GM13977 (cell line): ENCODE data around the gene HTT.

Experiments used
- DNase-seq: peaks from one replicate; pipeline ENCODE4 v3.0.0; 2012; ENCODE audit warnings: low spot score
- CTCF ChIP-seq: IDR thresholded peaks from 2 replicates; pipeline ENCODE4 v1.5.1; 2012; ENCODE audit warnings: mild to moderate bottlenecking, control low read depth; ENCODE audit not compliant: insufficient read depth; ENCODE audit errors: extremely low read depth, missing control alignments
- in situ Hi-C: fragments of 300-500 bp; cut with MboI; formaldehyde crosslinking; loops from one replicate; pipeline ENCODE4 v1.12.0; 2022; ENCODE audit warnings: low sequenced_read_pairs, low pct_unique_long_range_greater_than_20kb, mixed read lengths, inconsistent platforms; ENCODE audit not compliant: unreplicated experiment

The HTT gene

GRCh38 chr4:3252480-3252828, 178.0 kb downstream of the HTT start:
- no peak for TF ChIP-seq CTCF
- in situ Hi-C loops: no loop called here

DNA sequence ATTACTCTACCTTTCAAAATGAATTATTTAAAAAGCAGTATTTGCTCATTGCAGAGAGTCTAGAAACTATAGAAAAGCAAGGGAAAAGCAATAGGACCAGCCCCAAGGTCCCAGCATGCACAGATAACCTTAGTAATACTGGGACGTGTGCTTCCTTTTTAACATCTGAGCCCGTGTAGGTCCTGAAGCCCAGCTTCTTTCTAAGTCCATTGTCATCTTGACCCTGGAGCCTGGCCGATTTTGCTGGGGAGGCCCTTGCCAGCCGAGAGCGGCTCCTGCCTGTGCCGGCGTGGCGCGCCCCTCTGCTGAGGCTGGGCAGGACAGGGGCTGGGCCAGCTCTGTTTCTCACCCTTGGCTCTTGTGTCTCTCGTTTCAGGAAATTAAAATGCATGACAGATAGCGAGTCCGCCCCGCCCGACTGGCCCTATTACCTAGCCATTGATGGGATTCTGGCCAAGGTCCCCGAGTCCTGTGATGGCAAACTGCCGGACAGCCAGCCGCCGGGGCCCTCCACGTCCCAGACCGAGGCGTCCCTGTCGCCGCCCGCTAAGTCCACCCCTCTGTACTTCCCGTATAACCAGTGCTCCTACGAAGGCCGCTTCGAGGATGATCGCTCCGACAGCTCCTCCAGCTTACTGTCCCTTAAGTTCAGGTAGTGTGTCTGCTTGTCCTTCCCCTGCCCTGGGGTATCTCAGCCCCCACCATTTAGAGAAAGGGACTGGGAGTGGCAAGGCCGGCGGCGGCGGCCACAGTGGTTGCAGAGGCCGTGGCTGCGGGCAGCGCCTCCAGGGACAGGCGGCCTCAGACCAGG, 178.6 kb downstream of the HTT start:
- in situ Hi-C loops: no loop called here
- TF ChIP-seq CTCF: no peak
- DNase-seq: no peak

More at GRCh38 chr4:3252480-3252828, 178.0 kb downstream of the HTT start:
- no peak for DNase-seq

GRCh38 chr4:3253808-3254207, 179.3 kb downstream of the HTT start:
- in situ Hi-C loops: no loop called here
- no peak for DNase-seq
- TF ChIP-seq CTCF: no peak

DNA sequence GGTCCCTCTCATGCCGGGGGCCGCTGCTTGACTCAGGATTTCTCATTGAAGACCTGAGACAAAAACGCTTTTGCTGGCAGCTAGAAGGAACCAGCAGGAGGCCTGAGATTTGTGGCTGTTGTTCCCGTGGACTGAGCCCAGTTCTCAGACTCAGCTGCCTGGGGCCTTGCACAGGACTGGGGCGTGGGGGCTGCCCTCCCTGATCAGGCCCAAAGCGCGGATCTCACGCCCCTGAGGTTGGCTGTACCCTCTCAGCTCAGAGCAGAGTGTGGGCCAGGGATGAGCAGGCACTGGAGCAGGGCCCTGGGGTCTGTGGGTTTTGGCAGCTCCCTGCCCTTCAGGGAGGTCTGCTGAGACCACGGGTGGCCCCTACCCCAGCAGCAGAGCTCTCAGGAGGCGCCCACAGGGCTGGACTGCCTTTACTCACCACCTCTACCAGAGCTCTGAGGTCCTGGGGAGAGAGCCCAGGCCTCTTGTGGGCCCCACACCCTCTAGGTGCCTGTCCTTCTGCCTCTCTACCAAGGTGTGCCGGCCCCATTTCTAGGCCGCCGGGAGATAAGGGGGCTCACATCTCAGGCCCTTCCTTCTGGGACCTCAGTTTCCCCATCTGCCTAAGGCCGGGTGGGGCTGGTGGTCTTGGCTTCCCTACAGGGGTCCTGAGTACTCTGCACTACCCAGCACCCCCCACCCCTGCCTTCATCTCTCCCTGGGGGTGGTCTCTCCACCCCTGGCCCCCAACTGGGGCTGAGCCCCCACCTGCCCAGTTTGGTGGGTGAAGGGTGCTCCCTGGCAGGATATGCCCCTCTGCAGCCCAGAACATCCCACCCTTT, 180.0 kb downstream of the HTT start:
- TF ChIP-seq CTCF: no peak
- in situ Hi-C loops: no loop called here
- no peak for DNase-seq

- DNase-seq: no peak
- TF ChIP-seq CTCF: no peak
- in situ Hi-C loops: no loop called here
Measured at GRCh38 chr4:3255611-3256186, 181.2 kb downstream of the HTT start.

DNA sequence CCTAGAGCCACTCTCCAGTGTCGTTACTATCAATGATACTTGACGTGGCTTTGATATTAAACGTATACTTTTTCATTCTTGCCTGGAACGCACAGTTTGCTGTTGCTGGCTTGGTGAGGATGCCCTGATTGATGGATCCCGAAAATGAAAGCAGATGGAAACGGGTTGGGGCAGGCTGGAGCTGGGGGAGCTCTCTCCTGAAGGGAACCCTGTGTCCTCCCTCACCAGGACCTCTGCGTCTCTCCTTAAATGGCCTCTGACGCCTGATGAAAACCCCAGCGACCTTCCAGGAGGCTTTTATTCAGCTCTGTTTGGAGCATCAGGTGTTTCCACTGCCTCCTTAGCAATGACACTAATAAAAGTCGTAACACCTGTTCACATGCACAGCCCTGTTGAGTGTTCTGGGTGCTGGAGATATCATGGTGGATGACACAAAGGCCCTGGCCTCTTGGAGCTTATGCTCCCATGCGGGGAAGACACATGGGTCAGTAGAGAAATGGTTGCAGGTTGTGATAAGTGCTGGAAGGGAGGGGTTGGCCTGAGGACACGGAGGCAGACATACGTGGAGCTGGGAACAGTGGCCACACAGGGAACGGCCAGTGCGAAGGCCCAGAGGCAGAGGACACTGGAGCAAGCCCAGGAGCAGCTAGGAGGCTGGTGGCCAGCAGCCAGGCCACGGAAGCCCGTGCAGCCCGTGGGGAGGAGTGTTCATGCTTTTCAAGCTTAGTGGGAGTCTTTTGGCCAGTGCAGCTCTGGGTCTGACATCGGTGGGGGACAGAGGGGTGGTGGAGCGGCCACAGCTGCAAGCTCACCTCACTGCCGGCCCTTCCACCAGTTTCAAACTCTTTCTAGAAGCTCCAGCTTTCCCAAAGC, 182.0 kb downstream of the HTT start:
- in situ Hi-C loops: no loop called here
- TF ChIP-seq CTCF: no peak
- no peak for DNase-seq
